Gastrocnemius medialis (tissue), 4 donors: ENCODE results near the gene THSD7B. TPM values are rescaled to one million over a fixed set of nuclear protein-coding genes. Genes with fewer than 3 reads are reported as not detected.

ENCODE experiments used
- ATAC-seq, 2 donors: fragments of 150-250 bp; one replicate each; pipeline ENCODE4 v1.9.1; 2016
- DNase-seq, 2 donors: peaks; one replicate each; pipeline ENCODE4 v3.0.0-alpha.2; 2019
- H3K27ac ChIP-seq, 4 donors: fragments of 200-600 bp; sonication (generic); 1 replicate in 1 of 4; 2 replicates in 3 of 4; pipeline ENCODE4 v1.5.1; 2016 to 2018; ENCODE audit warnings: mild to moderate bottlenecking in 2 of 4, moderate library complexity in 1 of 4
- H3K27me3 ChIP-seq, 3 donors: fragments of 200-600 bp; sonication (generic) in 2 of 3; 1 replicate in 1 of 3; 2 replicates in 2 of 3; pipeline versions ENCODE4 v1.5.1 to v1.6.0; 2016 to 2019; ENCODE audit warnings: mild to moderate bottlenecking in 1 of 3, moderate library complexity in 1 of 3
- H3K36me3 ChIP-seq, 2 donors: fragments of 200-600 bp; sonication (generic) in 1 of 2; one replicate each; pipeline ENCODE4 v1.5.1; 2017 to 2018
- H3K4me1 ChIP-seq, 2 donors: fragments of 200-600 bp; sonication (generic) in 1 of 2; one replicate each; pipeline ENCODE4 v1.5.1; 2016 to 2017; ENCODE audit warnings: mild to moderate bottlenecking in 2 of 2
- H3K4me3 ChIP-seq, 4 donors: fragments of 200-600 bp; sonication (generic) in 3 of 4; 1 replicate in 1 of 4; 2 replicates in 3 of 4; pipeline ENCODE4 v1.5.1; 2016 to 2019; ENCODE audit warnings: mild to moderate bottlenecking in 2 of 4
- H3K9me3 ChIP-seq, 3 donors: fragments of 200-600 bp; sonication (generic) in 2 of 3; 1 replicate in 1 of 3; 2 replicates in 2 of 3; pipeline ENCODE4 v1.5.1; 2016 to 2019
- POLR2A ChIP-seq, 2 donors: fragments of 450-650 bp; IDR thresholded peaks; one replicate each; pipeline ENCODE4 v1.6.1; 2017; ENCODE audit warnings: antibody characterized with exemption in 2 of 2, mild to moderate bottlenecking in 2 of 2, moderate library complexity in 2 of 2
- in situ Hi-C, 4 donors: fragments of 200-750 bp; cut with MboI; loops; one replicate each; pipeline versions ENCODE4 v1.15.0 to v1.8.0; 2017; ENCODE audit warnings: low sequenced_read_pairs in 4 of 4
- intact Hi-C: fragments of 100-400 bp; cut with DNase I; formaldehyde crosslinking; loops from one replicate; pipeline ENCODE4 v1.15.1; 2023; ENCODE audit warnings: low total_unique reads
- total RNA-seq, 4 donors: library from RNA; depleted of rRNA; stranded (reverse); fragments of >200 nt; gene quantifications; one replicate each; pipeline versions ENCODE4 v1.1.0 to v1.2.3, GENCODE V29; 2016
- TF ChIP-seq, protein P1 (sequence below), 5 experiments: fragments of 450-650 bp in 3 of 5; fragments of 200-600 bp in 2 of 5; sonication (generic) in 2 of 5; IDR thresholded peaks in 4 of 5; conservative IDR thresholded peaks in 1 of 5; 1 replicate in 4 of 5; 2 replicates in 1 of 5; pipeline ENCODE4 v1.5.1; 2016 to 2019; ENCODE audit warnings: antibody characterized with exemption in 5 of 5, mild to moderate bottlenecking in 3 of 5, moderate library complexity in 3 of 5

Gene THSD7B
- total RNA-seq, 4 donors from 2014 or later: not detected

DNA sequence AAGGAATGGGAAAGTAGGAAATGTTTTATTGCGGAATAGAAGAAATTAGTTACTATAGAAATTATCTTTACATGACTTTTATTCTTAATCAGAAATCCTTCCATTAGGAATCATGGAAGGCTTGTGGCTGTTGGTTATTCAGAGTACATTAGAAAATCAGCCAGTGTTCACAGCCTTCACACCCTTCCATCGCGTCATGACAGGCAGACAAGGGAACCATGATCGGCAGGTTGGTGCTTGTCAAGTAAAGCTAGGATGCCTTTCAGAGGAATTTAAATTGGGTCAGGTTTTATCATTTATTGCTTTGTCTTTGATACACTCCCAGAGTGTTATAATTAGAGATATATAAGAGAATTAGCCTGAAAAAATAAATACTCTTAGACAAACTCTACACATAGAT lies 400.6 kb downstream of the THSD7B start:
- H3K27ac ChIP-seq: no peak overlapping the region
- DNase-seq (no peak), ATAC-seq (no peak)
- no peaks in the 10 kb centered on the region for H3K9me3 ChIP-seq
- no peaks in the 10 kb centered on the region for H3K4me1 ChIP-seq
- TF ChIP-seq, protein P1, sequence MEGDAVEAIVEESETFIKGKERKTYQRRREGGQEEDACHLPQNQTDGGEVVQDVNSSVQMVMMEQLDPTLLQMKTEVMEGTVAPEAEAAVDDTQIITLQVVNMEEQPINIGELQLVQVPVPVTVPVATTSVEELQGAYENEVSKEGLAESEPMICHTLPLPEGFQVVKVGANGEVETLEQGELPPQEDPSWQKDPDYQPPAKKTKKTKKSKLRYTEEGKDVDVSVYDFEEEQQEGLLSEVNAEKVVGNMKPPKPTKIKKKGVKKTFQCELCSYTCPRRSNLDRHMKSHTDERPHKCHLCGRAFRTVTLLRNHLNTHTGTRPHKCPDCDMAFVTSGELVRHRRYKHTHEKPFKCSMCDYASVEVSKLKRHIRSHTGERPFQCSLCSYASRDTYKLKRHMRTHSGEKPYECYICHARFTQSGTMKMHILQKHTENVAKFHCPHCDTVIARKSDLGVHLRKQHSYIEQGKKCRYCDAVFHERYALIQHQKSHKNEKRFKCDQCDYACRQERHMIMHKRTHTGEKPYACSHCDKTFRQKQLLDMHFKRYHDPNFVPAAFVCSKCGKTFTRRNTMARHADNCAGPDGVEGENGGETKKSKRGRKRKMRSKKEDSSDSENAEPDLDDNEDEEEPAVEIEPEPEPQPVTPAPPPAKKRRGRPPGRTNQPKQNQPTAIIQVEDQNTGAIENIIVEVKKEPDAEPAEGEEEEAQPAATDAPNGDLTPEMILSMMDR (IDR thresholded peaks at IDR 0.05 in 4 of 5, conservative IDR thresholded peaks at IDR 0.05 in 1 of 5): no peak
- TF ChIP-seq POLR2A (IDR thresholded peaks at IDR 0.05): no peak
- H3K4me3 ChIP-seq: no peak overlapping the region
- no peaks in the 10 kb centered on the region for H3K27me3 ChIP-seq
- H3K36me3 ChIP-seq: no peaks in the 10 kb centered on the region
- intact Hi-C loops (no loop called here), in situ Hi-C loops (no loop called here)

DNA sequence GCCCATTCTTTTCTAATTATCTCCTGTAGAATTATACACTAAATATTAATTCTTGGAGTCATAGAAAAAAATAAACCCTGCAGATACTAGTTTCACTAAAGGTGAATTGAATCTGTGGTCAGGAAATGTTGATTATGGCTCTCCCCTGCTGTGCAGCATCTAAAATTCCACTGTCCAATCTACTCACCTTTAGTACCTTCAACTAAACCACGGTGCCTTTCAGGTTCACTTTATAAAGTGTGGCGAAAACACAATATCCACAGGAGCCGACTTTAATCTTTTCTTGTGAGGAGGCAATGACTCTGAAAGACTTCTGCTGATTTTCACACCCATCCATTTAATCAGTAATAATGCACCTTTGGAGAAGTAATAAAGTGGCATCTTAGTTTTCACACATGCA lies 402.3 kb downstream of the THSD7B start:
- no peak for ATAC-seq
- in situ Hi-C loops: no loop called here
- TF ChIP-seq, protein P1 (IDR thresholded peaks at IDR 0.05 in 4 of 5, conservative IDR thresholded peaks at IDR 0.05 in 1 of 5): no peak
- no peak for TF ChIP-seq POLR2A (IDR thresholded peaks at IDR 0.05)
- no peaks in the 10 kb centered on the region for H3K27me3 ChIP-seq
- no peaks in the 10 kb centered on the region for H3K4me1 ChIP-seq
- intact Hi-C loops: no loop called here
- DNase-seq: no peak
- H3K9me3 ChIP-seq: no peaks in the 10 kb centered on the region
- H3K36me3 ChIP-seq: no peaks in the 10 kb centered on the region
- H3K4me3 ChIP-seq: no peak overlapping the region
- no peak overlapping the region for H3K27ac ChIP-seq

DNA sequence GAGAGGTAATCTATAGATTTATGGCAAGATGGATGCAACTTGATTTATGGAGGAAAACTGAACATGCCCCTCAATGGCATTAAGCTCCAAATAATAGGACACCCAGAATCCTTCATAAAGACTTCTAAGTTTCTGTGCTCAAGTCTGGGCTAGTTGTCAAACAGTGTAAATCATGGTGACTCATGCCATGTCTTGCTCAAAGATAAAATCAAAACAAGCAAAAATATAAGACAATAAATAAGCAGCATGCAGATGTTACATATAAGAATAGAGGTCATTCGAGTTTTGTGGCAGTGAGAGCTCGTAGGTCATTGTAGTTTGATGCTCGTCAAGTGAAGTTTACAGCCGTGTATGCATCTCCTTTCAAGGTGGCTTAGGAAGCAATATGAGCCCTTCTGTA lies 403.2 kb downstream of the THSD7B start:
- intact Hi-C loops: no loop called here
- TF ChIP-seq POLR2A (IDR thresholded peaks at IDR 0.05): no peak
- TF ChIP-seq, protein P1 (IDR thresholded peaks at IDR 0.05 in 4 of 5, conservative IDR thresholded peaks at IDR 0.05 in 1 of 5): no peak
- DNase-seq (no peak), ATAC-seq (no peak)
- no peaks in the 10 kb centered on the region for H3K9me3 ChIP-seq
- H3K27ac ChIP-seq: no peak overlapping the region
- H3K4me3 ChIP-seq: no peak overlapping the region
- H3K27me3 ChIP-seq: no peaks in the 10 kb centered on the region
- no peaks in the 10 kb centered on the region for H3K4me1 ChIP-seq
- H3K36me3 ChIP-seq: no peaks in the 10 kb centered on the region
- in situ Hi-C loops: no loop called here

DNA sequence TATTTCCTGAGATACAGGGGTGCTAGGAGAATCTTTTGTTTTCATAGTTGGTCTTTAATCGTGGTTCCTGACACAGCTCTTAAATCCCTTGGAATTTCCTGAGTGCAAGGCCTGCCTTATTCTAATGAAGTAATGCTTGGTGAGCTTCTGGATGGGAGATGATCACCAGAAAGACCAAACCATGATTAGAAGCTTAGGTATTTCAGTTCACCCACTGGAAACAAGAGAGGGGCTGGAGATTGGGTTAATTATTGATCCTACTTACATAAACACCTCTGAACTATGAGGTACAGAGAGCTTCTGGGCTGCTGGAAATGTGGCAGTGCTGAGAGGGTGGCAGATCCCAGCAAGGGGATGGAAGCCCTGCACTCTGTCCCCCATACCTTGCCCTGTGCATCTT lies 406.8 kb downstream of the THSD7B start:
- H3K27me3 ChIP-seq: no peaks in the 10 kb centered on the region
- ATAC-seq (no peak), DNase-seq (no peak)
- no peaks in the 10 kb centered on the region for H3K9me3 ChIP-seq
- no peak overlapping the region for H3K4me3 ChIP-seq
- in situ Hi-C loops (no loop called here), intact Hi-C loops (no loop called here)
- no peaks in the 10 kb centered on the region for H3K36me3 ChIP-seq
- no peak overlapping the region for H3K27ac ChIP-seq
- no peaks in the 10 kb centered on the region for H3K4me1 ChIP-seq
- no peak for TF ChIP-seq POLR2A (IDR thresholded peaks at IDR 0.05)
- TF ChIP-seq, protein P1 (IDR thresholded peaks at IDR 0.05 in 4 of 5, conservative IDR thresholded peaks at IDR 0.05 in 1 of 5): no peak

DNA sequence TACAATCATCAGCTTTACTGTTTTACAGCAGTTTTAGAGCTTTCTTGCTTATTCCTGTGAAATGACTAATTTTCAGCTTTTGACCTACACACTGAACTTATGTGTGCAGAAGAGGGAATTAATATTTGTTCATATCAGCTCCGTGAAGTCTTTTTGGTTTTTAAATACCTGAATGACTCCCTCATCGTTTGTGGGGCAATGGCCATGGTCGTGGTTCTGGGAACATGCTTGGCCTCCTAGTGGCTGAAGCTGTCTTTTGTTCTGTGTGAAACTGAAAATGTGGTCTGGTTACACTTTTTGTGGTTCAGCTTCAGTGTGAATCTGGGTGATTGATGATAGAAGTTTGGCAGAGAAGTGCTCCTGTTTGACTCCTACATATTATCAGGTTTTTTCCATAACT lies 408.1 kb downstream of the THSD7B start:
- no peak for ATAC-seq
- H3K36me3 ChIP-seq: no peaks in the 10 kb centered on the region
- no peak overlapping the region for H3K4me3 ChIP-seq
- DNase-seq: no peak
- in situ Hi-C loops: no loop called here
- H3K4me1 ChIP-seq: no peaks in the 10 kb centered on the region
- no peaks in the 10 kb centered on the region for H3K27me3 ChIP-seq
- no peaks in the 10 kb centered on the region for H3K9me3 ChIP-seq
- intact Hi-C loops: no loop called here
- TF ChIP-seq POLR2A (IDR thresholded peaks at IDR 0.05): no peak
- TF ChIP-seq, protein P1 (IDR thresholded peaks at IDR 0.05 in 4 of 5, conservative IDR thresholded peaks at IDR 0.05 in 1 of 5): no peak
- no peak overlapping the region for H3K27ac ChIP-seq
